NCI-H1105 treated with DMSO at 0.1 percent for 48 hours (cell line): Measurements from ENCODE around the gene THAP12.
A peak's percentile ranks its signal among the peaks of the same experiment; 100 is the strongest.
"Not testable (repeated sequence)": the region's sequence is repeated elsewhere in the genome, so short reads cannot be mapped to it uniquely, and the experiment has no call there.

Experiments used
- DNase-seq: peaks from one replicate; lab custom pipeline; 2025; lab: John Stamatoyannopoulos, UW

The THAP12 gene, protein sequence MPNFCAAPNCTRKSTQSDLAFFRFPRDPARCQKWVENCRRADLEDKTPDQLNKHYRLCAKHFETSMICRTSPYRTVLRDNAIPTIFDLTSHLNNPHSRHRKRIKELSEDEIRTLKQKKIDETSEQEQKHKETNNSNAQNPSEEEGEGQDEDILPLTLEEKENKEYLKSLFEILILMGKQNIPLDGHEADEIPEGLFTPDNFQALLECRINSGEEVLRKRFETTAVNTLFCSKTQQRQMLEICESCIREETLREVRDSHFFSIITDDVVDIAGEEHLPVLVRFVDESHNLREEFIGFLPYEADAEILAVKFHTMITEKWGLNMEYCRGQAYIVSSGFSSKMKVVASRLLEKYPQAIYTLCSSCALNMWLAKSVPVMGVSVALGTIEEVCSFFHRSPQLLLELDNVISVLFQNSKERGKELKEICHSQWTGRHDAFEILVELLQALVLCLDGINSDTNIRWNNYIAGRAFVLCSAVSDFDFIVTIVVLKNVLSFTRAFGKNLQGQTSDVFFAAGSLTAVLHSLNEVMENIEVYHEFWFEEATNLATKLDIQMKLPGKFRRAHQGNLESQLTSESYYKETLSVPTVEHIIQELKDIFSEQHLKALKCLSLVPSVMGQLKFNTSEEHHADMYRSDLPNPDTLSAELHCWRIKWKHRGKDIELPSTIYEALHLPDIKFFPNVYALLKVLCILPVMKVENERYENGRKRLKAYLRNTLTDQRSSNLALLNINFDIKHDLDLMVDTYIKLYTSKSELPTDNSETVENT

DNA sequence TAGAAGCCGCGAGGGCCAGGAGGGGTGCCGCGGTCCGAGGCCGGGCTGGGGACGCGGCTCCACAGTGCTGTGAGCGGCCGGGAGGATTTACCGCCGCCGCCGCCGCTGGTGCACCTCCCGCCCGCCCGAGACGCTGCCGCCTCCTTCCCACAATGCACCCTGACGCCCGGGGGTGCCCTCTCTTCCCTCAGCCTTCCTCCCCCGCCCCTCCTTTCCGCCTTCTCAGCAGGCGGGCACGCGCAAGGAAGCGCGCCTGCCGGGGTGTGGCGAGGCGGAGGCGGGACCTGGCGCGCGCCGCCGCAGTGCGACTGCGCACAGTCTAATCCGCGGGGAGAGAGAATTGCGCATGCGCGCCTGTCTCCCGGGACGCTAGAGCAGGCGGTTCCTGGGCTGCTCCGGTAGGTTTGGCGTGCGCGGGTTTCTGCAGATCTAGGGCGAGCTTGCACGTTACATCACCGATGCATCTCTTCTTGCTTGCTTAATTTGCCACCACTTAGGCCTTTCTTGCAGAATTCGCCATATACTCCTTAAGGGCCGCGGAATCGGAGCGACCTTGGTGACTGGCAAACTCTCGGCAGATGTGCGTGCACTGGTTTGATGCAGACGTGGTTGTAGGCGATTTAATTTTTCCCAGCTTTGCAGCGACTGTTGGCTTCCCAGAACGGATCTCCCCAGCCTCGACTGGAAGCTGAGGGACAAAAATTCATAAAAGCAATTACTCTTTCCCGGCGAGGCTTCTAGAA lies at the start of gene THAP12, which contains the start of gene GVQW3:
Gene THAP12 (minus strand): TSS at position 156 of the 743 bp plus-strand sequence. CDS start 296 bp downstream, outside the sequence.
Gene GVQW3 (plus strand): TSS at position 347 of the 743 bp plus-strand sequence. CDS start 506 bp downstream, outside the sequence.
- DNase-seq, result peak; percentile 96

DNA sequence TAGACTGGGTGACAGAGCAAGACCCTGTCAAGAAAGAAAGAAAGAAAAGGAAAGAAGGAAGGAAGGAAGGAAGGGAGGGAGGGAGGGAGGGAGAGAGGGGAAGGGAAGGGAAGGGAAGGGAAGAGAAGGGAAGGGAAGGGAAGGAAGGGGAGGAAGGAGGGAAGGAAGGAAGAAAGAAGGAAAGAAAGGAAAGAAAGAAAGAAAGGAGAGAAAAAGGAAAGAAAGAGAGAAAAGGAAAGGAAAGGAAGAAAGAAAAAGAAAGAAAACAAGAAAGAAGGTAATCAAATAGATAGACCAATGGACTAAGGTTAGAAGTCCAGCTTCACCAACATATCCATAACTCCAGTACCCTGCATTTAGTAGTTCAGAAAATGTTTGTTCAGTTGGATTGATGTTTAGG lies 45.7 kb upstream of the THAP12 start:
- no peak for DNase-seq

DNA sequence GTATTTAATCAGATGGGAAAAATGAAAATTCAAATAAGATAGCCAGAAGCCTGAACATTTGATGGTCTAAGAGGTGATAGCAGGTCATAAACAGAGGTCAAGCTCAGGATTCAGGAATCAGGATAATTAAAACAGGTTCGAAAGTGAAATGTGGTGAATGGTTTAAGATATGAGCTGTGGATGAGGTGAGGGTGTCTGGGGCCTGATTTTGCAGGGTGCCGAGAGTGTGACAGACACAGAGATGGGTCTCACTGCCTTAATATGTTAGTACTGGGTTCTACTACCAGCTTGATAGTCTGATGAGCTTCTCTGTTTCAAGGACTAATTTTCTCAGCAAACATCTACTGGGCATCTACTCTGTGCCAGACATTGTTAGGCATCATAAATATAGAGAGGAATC lies 44.0 kb upstream of the THAP12 start:
- no peak for DNase-seq

DNA sequence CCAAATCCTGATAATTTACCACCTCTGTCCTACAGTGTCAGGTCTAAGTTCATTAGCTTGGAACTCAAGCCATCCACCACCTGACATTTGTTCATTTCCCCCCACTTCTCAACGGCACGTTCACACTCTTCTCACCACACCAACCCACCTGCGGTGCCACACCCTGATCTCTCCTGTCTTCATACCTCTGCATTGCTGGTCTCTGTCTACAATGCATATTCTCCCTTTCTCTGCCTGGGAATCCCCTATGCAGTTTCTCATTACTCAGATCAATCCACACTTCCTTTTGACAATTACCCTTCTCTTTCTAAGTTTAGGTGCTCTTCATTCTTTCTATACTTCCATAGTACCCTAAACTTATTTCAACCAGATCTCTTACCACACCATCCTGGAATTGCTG lies 43.4 kb upstream of the THAP12 start:
- DNase-seq, result no peak

DNA sequence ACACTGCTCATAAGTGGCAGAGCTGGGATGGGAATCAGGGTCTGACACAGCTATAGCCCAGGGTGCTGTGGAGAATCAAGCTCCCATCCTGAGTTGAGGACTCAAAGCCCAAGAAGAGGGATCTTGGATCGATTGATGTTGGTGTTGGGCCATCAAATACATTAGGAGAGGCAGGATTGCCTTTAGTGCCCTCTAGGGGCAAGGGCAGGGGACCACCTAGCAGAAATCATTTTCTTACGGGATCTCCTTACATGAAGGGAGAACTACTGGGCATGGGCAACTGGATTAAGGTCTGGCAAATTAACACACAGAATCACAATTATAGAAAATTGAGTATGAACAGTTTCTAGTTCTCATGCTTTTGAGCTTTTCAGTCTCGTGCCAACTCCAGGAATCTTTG lies 39.0 kb upstream of the THAP12 start:
- peak; percentile 16 for DNase-seq

DNA sequence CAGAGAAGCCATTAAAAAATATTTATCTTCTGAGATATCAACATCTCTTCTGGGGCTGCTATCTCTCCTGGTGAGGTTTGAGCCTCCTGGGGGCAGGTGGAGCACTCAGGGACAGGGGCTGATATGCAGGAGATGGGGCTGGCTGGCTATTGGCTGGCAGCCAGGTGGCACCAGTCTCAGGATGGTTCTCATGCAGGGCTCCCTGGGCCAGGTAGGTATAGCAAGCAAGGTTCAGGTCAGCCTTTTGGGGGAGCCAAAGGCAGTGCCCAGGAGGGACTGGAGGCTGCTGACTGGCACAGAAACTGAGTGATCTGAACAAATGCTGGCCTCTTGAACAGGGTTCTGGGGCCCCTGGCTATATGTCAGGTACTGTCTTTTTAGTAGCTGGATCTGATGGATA lies 34.1 kb upstream of the THAP12 start:
- no peak for DNase-seq

DNA sequence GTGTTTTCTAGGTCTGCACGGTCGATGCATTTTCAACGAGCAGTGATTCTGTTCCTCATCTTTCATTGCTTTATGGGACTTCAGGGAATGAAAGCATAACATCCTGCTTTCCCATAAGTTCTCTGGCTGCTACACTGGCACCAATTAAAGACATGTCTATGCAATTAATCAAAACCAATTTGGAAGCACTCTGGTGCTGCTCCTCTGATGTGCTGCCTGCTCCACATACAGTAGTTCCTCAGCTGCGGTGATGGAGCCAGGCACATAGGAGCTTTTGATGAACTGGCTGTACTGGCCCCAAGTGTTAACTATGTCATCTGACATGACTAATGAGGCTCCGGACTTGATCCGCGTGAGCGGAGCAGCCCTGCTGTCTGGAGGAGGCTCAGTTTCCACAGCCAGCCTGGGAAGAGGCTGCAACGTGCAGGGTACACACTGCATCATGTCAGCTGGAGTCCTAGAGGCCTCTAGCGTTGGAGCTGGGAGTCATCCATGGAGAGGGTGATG lies 30.0 kb upstream of the THAP12 start:
- peak; percentile 23 for DNase-seq

DNA sequence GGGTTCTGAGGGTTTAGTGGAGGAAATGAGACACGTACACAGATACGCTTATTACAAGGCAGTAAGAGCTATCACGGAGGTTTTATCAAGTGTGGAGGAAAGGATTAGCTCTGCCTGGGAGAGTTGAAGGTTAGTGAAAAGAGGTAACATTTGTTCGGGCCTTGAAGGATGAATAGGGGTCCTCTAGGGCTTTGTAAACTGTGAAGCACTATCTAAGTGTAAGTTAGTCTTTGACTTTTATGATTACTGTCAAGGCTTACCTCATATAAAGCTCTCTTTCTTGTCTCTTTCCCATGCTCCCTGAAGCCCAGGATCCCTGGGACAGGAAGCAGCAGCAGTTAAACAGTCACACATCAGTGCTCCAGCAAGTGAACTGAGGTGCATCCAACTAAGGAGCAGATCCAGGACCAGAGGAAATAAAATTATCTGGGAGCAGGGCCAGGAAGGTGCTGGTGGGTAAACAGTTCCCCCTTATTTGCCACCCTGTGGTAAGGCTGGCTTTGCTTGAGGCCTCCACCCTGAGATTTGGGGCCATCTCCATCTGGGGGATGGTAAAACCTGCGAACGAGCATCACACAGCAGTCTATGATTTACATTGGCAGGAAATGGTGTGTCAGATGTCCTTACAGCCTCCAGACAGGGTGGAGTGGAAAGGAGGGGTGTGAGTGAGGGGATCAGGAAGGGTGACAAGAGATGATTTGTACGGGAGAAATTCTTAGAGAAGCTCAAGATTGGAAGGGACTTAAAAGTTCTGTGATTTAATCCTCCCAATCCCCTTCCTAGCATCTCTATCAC lies 27.4 kb upstream of the THAP12 start:
- DNase-seq, result peak; percentile 22

DNA sequence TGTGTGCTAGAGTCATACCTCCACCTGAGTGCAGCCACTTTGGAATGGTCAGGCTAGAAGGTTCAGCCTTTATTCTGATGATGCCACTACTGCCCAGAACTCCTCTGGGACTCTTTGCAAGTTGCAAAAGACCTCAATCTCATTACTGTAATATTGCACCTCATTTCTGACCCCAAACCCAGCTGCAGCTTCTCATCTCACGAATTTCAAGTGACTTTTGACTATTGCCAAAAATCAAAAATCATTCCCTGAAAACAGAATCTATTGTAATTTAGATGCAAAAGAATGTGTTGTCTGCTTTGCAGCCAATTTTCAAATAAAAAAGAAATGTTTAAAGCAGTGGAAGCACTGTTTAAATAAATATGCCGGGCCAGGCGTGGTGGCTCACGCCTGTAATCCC lies 25.4 kb upstream of the THAP12 start:
- no peak for DNase-seq

DNA sequence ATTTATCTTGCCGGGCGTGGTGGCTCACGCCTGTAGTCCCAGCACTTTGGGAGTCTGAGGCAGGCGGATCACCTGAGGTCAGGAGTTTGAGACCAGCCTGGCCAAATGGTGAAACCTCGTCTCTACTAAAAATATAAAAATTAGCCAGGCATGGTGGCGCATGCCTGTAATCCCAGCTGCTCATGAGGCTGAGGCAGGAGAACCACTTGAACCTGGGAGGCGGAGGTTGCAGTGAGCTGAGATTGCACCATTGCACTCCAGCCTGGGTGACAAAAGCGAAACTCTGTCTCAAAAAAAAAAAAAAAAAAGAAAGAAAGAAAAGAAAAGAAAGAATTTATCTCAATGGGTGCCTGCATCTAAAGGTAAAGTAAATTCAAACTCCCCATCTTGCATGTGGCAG lies 20.6 kb upstream of the THAP12 start:
- DNase-seq, result not testable (repeated sequence)

DNA sequence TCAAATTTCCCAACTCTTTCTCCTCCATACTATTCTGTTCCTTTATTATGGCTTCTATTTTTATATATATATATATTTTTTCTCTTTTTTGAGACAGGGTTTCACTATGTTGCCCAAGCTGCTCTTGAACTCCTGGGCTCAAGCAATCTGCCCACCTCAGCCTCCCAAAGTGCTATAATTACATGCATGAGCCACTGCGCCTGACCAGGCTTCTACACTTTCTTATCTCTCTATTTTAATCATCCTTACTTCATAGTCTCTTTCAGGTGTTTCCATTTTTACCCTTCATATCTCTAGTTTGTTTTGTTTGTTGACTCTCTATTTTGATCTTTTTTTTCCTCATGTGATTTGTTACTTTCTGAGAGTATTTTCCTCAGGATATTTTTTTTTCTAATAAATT lies 20.0 kb upstream of the THAP12 start:
- no peak for DNase-seq

DNA sequence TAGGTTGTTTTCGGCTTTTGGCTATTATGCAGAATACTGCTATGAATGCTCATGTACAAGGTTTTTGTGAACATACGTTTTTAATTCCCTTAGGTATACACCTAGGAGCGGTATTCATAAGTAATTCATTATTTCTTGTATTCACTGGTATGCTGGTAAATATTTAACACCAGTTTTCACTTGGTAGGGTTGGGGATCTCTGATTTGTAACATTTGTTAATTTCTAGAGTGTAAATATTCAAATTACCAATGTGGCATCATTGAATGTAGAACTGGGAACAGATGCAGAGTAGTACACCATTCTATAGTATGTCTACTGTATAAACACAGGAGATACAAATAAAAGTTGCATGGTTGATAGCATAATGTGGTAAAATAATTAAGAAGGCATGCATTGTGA lies 16.5 kb upstream of the THAP12 start:
- DNase-seq, result no peak

DNA sequence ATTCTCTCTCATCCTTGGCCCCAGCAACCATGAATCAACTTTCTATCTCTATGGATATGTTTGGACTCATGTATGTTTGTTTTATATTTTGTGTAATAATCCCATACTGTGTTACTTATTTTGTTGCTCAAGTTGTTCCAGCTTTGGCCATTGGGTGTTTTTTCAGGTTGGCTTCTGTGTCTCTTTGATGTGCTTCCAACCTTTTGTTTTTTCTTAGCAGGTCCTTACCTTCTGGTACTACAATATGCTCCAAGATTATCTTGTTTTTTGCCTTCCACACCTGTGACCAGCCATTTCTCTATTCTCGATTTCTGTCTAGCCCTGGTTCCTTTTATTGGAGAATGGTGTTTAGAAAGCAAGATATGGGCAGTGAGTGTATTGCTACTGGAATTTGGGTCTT lies 14.4 kb upstream of the THAP12 start:
- no peak for DNase-seq

DNA sequence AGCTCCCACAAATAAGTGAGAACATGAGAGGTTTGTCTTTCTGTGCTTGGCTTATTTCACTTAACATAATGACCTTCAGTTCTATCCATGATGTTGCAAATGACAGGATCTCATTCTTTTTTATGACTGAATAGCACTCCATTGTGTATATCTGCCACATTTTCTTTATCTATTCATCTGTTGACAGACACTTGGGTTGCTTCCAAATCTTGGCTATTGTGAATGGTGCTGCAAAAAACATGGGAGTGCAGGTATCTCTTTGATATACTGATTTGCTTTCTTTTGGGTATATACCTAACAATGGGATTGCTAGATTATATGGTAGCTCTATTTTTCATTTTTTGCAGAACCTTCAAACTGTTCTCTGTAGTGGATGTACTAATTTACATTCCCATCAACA lies 13.5 kb upstream of the THAP12 start:
- no peak for DNase-seq

DNA sequence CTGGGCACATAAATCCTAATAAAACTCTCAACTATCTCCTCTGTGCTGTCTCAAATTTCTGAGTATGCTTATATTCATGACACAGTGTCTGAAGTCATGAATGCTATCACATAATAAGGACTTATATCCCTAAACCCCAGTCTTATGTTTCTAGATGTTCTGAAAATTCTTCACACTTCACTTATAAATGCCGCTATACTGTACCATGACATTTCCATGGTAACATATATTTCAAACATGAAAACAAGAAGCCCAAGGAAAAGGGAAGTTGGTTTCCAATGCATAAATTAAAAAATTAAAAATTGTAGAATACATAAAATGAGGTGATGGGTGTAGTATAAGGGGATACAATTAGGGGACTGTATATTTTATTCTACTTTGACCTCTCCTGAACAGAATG lies 11.9 kb upstream of the THAP12 start:
- DNase-seq, result no peak

DNA sequence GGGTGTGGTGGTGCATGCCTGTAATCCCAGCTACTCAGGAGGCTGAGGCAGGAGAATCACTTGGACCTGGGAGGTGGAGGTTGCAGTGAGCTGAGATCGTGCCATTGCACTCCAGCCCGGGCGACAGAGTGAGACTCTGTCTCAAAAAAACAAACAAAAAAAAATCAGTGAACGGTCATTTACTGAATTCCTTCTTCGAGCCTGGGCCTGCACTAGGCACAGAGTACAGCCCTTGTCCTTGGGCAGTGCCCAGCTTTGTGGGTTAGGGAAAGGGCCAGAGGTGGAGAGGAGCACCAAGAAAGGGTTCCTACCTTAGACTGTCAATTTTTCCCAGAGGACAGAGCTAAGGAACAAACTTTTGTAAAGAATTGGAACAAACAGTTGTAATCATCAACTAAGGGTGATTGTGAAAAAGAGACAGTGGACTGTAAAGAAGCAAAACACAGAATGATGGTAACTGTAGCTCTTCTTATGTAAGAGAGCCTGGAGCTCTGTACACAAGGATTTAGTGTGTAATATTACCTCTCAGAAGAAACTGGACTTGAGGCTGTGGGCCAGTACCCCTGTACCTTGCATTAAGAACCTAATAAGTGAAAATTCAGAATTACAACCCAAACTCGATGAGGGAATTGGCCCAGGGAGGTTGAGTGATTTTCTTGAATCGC lies 11.0 kb upstream of the THAP12 start:
- DNase-seq, result no peak

DNA sequence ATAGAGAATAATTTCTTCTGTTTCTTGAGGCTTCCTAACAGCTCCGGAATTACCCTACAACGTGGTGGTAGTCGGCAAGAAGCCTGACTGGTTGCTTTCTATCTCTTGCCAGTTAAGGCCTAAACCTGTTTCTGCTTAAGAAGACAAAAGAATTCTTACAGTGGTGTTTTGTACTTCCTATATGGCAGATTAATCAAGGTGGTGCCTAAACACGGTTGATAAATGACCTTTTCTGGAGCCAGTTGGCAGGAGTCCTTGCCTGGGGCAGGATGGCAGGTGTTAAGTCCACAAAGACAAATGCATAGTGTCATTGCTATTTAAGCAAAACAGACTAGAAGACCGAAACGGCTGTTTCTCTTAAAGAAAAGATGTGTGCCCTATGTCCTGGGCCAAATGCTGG lies 10.1 kb upstream of the THAP12 start:
- peak; percentile 63 for DNase-seq

DNA sequence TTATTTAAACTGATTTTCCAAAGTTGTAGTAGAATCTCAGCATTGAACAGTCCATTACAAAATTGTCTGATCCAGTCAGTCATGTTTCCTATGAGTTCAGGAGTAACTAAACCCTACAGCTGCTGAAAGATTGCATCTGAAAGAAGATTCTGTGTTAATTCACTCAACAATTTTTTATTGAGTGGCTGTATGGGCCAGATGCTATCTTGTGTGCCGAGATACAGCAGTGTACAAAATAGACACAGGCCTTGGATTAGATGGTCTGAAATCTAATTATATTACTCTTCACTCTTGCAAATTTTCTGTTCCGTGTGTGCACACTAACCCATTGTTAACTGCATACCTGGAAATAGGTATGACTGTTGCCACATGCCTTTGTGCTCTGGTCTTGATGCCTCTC lies 7.5 kb upstream of the THAP12 start:
- DNase-seq, result no peak

DNA sequence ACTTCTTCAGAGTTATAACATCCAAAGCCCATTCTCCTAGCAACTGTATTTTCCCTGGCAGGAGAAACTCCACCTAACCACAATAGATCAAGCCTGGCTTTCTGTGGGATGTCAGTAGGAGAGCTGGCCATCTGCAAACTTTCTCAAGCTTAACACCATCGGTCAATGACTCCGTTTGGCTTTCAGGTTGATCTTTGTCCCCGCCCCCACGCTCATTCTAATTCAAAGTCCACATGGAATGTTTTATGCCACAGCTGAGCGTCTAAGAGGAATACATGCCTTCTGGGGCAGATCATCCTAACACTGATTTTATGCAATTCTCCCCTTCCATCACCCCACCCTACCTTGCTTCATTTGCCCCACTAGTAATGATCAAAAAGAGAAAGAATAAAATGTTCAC lies 5.0 kb upstream of the THAP12 start:
- no peak for DNase-seq

DNA sequence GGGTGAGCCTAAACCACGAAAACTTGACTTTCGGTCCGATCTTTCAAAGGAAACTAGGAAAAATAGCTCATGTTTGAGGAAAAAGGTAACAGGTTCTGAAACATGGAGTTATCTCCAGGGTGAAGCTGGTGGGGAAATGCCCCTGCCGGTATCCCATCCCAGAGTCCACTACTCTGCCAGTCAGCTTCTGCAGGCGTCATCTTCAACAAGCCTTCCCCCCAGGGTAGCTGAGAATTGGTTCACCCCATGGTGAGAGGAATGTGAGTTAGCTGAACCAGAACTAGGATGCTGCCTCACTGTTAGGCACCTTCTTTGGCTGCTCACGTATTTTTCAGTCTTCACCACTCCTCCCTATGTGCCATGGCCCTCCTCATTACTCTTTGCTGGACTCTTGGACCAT lies 1.3 kb upstream of the THAP12 start:
- no peak for DNase-seq
